Smooth muscle cell (in vitro differentiated cells): ENCODE data around the gene NCKAP5. TPM values are rescaled to one million over a fixed set of nuclear protein-coding genes. Genes with fewer than 3 reads are reported as not detected.

ENCODE experiments used
- DNase-seq: peaks from one replicate; lab custom pipeline; 2025; ENCODE audit not compliant: unreplicated experiment; lab: John Stamatoyannopoulos, UW
- H2AFZ ChIP-seq: fragments of 200-600 bp; sonication (generic); 2 replicates; pipeline ENCODE4 v1.6.0; 2016; ENCODE audit warnings: antibody characterized with exemption, low read depth, mild to moderate bottlenecking
- H3F3A ChIP-seq: fragments of 200-600 bp; sonication (generic); 2 replicates; pipeline ENCODE4 v1.6.0; 2017; ENCODE audit warnings: antibody characterized with exemption, low read depth
- H3K27ac ChIP-seq: fragments of 200-600 bp; sonication (generic); 2 replicates; pipeline ENCODE4 v1.5.1; 2016; ENCODE audit warnings: low read depth, mild to moderate bottlenecking
- H3K27me3 ChIP-seq: fragments of 200-600 bp; sonication (generic); 2 replicates; pipeline ENCODE4 v1.6.1; 2016; ENCODE audit warnings: low read depth, mild to moderate bottlenecking
- H3K36me3 ChIP-seq: fragments of 200-600 bp; sonication (generic); 2 replicates; pipeline ENCODE4 v1.5.1; 2016; ENCODE audit warnings: low read depth
- H3K4me1 ChIP-seq: fragments of 200-600 bp; sonication (generic); 2 replicates; pipeline ENCODE4 v1.5.1; 2016; ENCODE audit warnings: low read depth
- H3K4me2 ChIP-seq: fragments of 200-600 bp; sonication (generic); 2 replicates; pipeline ENCODE4 v1.6.0; 2016; ENCODE audit warnings: mild to moderate bottlenecking
- H3K4me3 ChIP-seq: fragments of 200-600 bp; sonication (generic); 2 replicates; pipeline ENCODE4 v1.5.1; 2016; ENCODE audit warnings: mild to moderate bottlenecking
- H3K79me2 ChIP-seq: fragments of 200-600 bp; sonication (generic); 2 replicates; pipeline ENCODE4 v1.6.0; 2016; ENCODE audit warnings: low read depth, mild to moderate bottlenecking
- H3K9ac ChIP-seq: fragments of 200-600 bp; sonication (generic); 2 replicates; pipeline ENCODE4 v1.6.0; 2016; ENCODE audit warnings: low read depth
- H3K9me3 ChIP-seq: fragments of 200-600 bp; sonication (generic); replicated peaks from 2 replicates; pipeline ENCODE4 v1.5.1; 2016; ENCODE audit warnings: low read depth
- H4K20me1 ChIP-seq: fragments of 200-600 bp; sonication (generic); 2 replicates; pipeline ENCODE4 v1.6.0; 2016; ENCODE audit warnings: low read depth
- CTCF ChIP-seq: fragments of 200-600 bp; sonication (generic); IDR thresholded peaks from 2 replicates; pipeline ENCODE4 v1.5.1; 2017; ENCODE audit warnings: borderline replicate concordance, mild to moderate bottlenecking, antibody characterized with exemption; ENCODE audit not compliant: insufficient read depth, poor library complexity, severe bottlenecking
- WGBS: methylation state at CpG from one replicate; pipeline ENCODE4 v1.1.7; 2016; ENCODE audit warnings: low lambda C conversion rate; 5-methylcytosine and 5-hydroxymethylcytosine counted together
- polyA plus RNA-seq: library from polyadenylated mRNA; unstranded; fragments of >200 nt; fragmentation: Nextera tagmentation; extraction: Ambion mirVana; gene quantifications from 2 replicates; pipeline ENCODE4 v1.2.1, GENCODE V29; 2016
- total RNA-seq: library from RNA; depleted of rRNA; stranded (reverse); fragments of >200 nt; gene quantifications from 2 replicates; pipeline ENCODE4 v1.2.3, GENCODE V29; 2014

The NCKAP5 gene
- total and polyA plus RNA-seq, 2 experiments from 2014 or later, result 4.6 to 9.5 TPM

GRCh38 chr2:133248264-133248663 lies 320.0 kb downstream of the NCKAP5 start:
- Histone ChIP-seq H3K27ac (no peak overlapping the region), H3K4me3 (no peak overlapping the region), H3K9ac (no peak overlapping the region), H3K79me2 (no peaks in the 10 kb centered on the region), H2AFZ (no peak overlapping the region), H3K4me1 (no peaks in the 10 kb centered on the region), H3K36me3 (no peaks in the 10 kb centered on the region), H3K4me2 (no peak overlapping the region), H4K20me1 (no peaks in the 10 kb centered on the region), H3K27me3 (no peaks in the 10 kb centered on the region), H3F3A (no peaks in the 10 kb centered on the region), H3K9me3 (no peaks in the 10 kb centered on the region)
- 93% methylated on average over 4 of the region's 4 CpGs for WGBS
- no peak for TF ChIP-seq CTCF
- DNase-seq, result no peak

GRCh38 chr2:133247631-133248030 lies 320.6 kb downstream of the NCKAP5 start:
- H3K4me3 ChIP-seq, result no peak overlapping the region
- H3K4me2 ChIP-seq, result no peak overlapping the region
- no peak overlapping the region for H3K27ac ChIP-seq
- H3K9me3 ChIP-seq, result no peaks in the 10 kb centered on the region
- 87% methylated on average over 2 of the region's 2 CpGs for WGBS
- H3K36me3 ChIP-seq, result no peaks in the 10 kb centered on the region
- no peaks in the 10 kb centered on the region for H3F3A ChIP-seq
- H4K20me1 ChIP-seq, result no peaks in the 10 kb centered on the region
- H3K9ac ChIP-seq, result no peak overlapping the region
- H3K79me2 ChIP-seq, result no peaks in the 10 kb centered on the region
- no peak for TF ChIP-seq CTCF
- no peak for DNase-seq
- no peak overlapping the region for H2AFZ ChIP-seq
- H3K4me1 ChIP-seq, result no peaks in the 10 kb centered on the region
- no peaks in the 10 kb centered on the region for H3K27me3 ChIP-seq

GRCh38 chr2:133241224-133241571 lies 327.1 kb downstream of the NCKAP5 start:
- peak overlapping the region; percentile 68 for H3K4me2 ChIP-seq
- peak overlapping the region; percentile 5 for H2AFZ ChIP-seq
- TF ChIP-seq CTCF, result no peak
- peak overlapping the region; percentile 31 for H3K4me3 ChIP-seq
- 43% methylated on average over 2 of the region's 2 CpGs for WGBS
- H3K4me1 ChIP-seq, result no peaks in the 10 kb centered on the region
- H3K9ac ChIP-seq, result no peak overlapping the region
- no peak for DNase-seq
- H3K27me3 ChIP-seq, result no peaks in the 10 kb centered on the region
- H3K27ac ChIP-seq, result peak overlapping the region; percentile 39
- H3F3A ChIP-seq, result no peaks in the 10 kb centered on the region
- no peaks in the 10 kb centered on the region for H3K36me3 ChIP-seq
- H4K20me1 ChIP-seq, result no peaks in the 10 kb centered on the region
- H3K79me2 ChIP-seq, result no peaks in the 10 kb centered on the region
- H3K9me3 ChIP-seq, result no peaks in the 10 kb centered on the region

GRCh38 chr2:133240491-133241223 lies 327.6 kb downstream of the NCKAP5 start:
- no peaks in the 10 kb centered on the region for H3K9me3 ChIP-seq
- peak overlapping the region; percentile 31 for H3K4me3 ChIP-seq
- no peak for DNase-seq
- peak overlapping the region; percentile 5 for H2AFZ ChIP-seq
- no peak for TF ChIP-seq CTCF
- no peaks in the 10 kb centered on the region for H4K20me1 ChIP-seq
- H3K9ac ChIP-seq, result no peak overlapping the region
- H3K36me3 ChIP-seq, result no peaks in the 10 kb centered on the region
- no peaks in the 10 kb centered on the region for H3K27me3 ChIP-seq
- H3K4me1 ChIP-seq, result no peaks in the 10 kb centered on the region
- peak overlapping the region; percentile 39 for H3K27ac ChIP-seq
- no peaks in the 10 kb centered on the region for H3K79me2 ChIP-seq
- no peaks in the 10 kb centered on the region for H3F3A ChIP-seq
- H3K4me2 ChIP-seq, result peak overlapping the region; percentile 68
- WGBS, result 83% methylated on average over 5 of the region's 5 CpGs
